HG02642 (cell line): ENCODE measurements around the gene KRT15.

Experiments used
- ATAC-seq: cut with Tn5 transposase; IDR thresholded peaks from one replicate; pipeline ENCODE4 v1.9.1; 2021; ENCODE audit warnings: mild to moderate bottlenecking; ENCODE audit not compliant: unreplicated experiment, poor library complexity

The KRT15 gene

GRCh38 chr17:41484920-41485904, 33.5 kb downstream of the KRT15 start:
- ATAC-seq: no peak

- no peak for ATAC-seq
Observed at GRCh38 chr17:41483991-41484826, 34.5 kb downstream of the KRT15 start.

GRCh38 chr17:41483531-41483930, 35.2 kb downstream of the KRT15 start:
- no peak for ATAC-seq

- no peak for ATAC-seq
Observed at GRCh38 chr17:41481036-41481435, 37.7 kb downstream of the KRT15 start, which contains the start of gene KRT35. KRT35 (minus strand) TSS chr17:41481151; CDS start chr17:41481097, 54 bp downstream.

GRCh38 chr17:41480581-41480980, 38.1 kb downstream of the KRT15 start:
- no peak for ATAC-seq

- no peak for ATAC-seq
Observed at GRCh38 chr17:41480136-41480535, 38.6 kb downstream of the KRT15 start.

- ATAC-seq: no peak
Observed at GRCh38 chr17:41478237-41478636, 40.5 kb downstream of the KRT15 start.

GRCh38 chr17:41476866-41477815, 41.5 kb downstream of the KRT15 start:
- no peak for ATAC-seq

- no peak for ATAC-seq
Observed at GRCh38 chr17:41475421-41475820, 43.3 kb downstream of the KRT15 start.

- no peak for ATAC-seq
Observed at GRCh38 chr17:41474863-41475262, 43.8 kb downstream of the KRT15 start.

- no peak for ATAC-seq
Observed at GRCh38 chr17:41468346-41468745, 50.3 kb downstream of the KRT15 start.

- ATAC-seq: no peak
Observed at GRCh38 chr17:41467561-41467960, 51.1 kb downstream of the KRT15 start.

GRCh38 chr17:41466988-41467387, 51.7 kb downstream of the KRT15 start, which contains the start of gene KRT32:
KRT32 (minus strand) TSS chr17:41467386; CDS start chr17:41467325, 61 bp downstream.
- ATAC-seq: no peak

- no peak for ATAC-seq
Observed at GRCh38 chr17:41464682-41465081, 54.0 kb downstream of the KRT15 start.

- no peak for ATAC-seq
Observed at GRCh38 chr17:41464173-41464572, 54.5 kb downstream of the KRT15 start.

GRCh38 chr17:41463746-41464145, 54.9 kb downstream of the KRT15 start:
- no peak for ATAC-seq
